NCI-H1092 treated with DMSO at 0.1 percent for 48 hours (cell line): ENCODE measurements around the gene FBLN2.

Experiments
- DNase-seq: peaks from one replicate; lab custom pipeline; 2025; lab: John Stamatoyannopoulos, UW

FBLN2 gene

DNA sequence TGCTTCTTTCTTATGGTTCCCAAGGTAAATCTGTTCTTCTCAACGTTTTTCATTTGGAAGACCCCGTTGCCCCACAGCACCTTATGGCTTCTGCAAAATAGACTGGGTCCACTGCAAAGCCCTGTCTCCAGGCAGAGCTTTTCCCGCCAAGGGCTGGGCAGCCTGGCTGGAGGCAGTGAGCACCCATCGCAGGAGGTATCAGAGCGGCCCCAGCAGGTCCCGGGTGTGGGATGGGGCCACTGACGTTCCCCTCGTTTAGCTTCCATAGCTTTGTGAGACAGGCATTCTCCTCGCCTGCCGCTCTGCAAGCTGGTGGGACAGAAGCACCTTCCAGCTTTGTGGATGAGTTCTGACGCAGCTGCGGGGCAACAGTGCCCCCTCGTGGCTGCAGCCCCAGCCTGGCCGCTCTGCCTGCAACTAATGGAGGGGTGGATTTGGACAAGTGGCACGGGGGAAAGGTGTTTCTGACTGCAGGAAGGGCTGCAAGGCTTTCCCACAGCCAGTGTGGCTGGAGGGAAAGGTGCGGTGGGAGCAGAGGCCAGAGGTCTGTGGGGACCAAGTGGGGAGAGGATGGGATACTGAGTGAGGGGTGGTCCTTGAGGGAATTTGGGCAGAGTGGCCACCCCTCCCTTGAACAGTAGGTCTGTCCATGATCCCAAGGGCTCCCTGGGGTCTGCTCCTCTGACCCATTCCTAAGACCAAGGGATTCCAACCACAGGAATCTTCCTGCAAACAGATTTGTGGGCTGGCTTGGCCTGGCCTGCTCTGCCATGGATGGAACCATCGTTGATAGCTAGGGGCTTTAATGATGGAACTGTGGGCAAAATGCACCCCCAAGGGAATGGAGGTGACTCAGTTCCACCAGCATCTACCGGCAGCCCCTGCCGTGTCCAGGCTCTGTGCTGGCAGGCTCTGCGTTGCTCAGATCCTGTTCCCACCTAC is 99.4 kb downstream of the FBLN2 start:
- peak; percentile 77 for DNase-seq

DNA sequence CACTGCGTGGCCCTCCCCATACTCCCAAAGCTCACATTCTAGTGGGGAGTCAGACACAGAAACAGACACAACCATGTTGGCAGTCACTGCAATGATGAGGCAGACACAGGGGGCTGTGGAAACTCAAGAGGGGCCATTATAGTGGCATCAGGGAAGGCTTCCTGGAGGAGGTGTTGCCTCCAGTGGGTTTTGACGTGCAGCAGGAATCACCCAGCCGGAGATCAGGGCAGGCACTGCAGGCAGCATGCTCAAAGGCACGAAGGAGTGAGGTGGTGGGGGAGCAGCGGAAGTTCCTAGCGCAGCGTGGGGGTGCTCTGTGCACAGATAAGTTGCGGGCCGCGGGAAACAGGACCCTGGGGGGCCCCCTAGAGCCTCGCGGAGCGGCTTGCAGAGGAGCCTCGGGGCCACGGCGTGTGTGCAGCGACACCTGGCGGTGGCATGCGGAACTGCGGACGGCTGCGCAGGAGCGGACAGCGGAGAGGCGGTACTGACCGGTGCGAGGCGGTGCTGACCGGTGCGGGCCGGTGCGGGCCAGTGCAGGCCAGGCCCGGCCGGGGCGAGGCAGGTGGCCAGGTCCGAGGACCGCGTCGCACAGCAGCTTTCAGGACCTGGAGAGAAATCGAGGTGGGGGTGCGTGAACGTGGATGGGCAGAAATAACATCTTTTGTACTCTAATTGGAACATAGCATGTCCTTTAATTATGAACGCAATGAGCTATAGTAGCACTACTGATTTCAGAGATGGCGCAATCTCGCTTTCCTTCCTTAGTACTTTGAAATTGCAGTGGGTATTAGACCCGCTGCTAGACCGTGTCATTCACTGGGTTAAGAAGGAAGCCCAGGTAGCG is 101.5 kb downstream of the FBLN2 start:
- DNase-seq: peak; percentile 67

DNA sequence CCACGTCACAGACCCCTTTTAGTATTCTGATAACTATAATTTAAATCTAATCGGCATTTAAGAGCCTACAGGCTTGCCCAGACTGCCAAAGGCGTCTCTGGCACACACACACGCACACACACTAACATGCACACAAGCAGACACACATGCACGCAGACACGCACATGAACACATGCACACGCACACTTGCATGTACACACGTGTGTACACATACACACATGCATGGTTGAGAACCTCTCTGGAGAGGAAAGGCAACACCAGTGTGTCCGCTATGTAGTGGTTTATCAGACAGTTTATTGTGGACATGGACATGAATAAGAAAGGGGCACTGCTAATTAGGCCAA is 102.1 kb downstream of the FBLN2 start:
- DNase-seq: no peak

DNA sequence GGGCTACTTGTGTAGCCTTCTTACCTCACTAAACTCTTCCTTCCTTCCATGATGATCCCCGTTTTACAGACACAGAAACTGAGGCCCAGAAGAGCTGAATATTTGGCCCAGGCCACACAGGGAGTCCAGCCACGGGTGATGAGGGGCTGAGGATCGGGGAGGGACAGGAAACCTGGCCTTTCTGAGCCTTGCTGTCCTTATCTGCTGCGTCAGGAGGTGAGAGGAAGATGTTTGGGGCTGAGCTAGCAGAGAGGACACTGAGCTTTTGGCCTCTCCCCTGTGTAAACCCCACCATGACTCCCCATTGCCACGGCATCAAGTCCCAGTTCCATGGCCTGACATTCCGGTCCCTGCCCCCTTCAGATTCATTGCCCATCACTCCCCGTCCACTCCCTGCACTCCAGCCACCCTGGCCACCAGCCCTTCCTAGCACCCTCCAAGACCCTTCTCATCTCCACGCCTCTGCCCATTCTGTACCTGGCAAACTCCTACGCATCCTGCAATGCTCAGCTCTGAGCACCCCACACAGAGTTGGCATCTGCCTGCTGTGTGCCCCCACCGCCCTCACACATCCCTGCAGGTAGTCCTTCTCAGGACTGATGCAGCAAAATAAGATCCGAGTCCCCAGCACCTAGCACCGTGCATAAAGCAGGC is 103.0 kb downstream of the FBLN2 start:
- no peak for DNase-seq

DNA sequence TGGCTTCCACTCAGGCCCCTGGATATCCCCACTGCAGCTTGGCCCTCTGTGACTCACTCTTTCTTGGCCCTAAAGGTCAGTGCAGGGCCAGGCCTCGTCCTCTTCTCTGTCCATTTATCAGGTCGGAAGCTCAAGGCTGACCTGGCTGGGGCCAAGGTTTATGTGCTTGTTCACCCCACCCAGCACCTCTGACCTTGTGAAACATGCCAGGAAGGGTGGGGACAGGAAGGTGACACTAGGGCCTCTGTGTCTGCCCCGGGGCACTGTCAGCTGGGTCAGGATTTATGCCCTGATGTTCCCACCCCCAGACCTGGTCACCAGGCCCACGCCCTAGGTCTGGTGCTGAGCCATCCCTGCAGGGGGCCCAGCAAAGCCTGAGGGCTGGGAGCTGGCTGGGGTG is 103.8 kb downstream of the FBLN2 start:
- no peak for DNase-seq

DNA sequence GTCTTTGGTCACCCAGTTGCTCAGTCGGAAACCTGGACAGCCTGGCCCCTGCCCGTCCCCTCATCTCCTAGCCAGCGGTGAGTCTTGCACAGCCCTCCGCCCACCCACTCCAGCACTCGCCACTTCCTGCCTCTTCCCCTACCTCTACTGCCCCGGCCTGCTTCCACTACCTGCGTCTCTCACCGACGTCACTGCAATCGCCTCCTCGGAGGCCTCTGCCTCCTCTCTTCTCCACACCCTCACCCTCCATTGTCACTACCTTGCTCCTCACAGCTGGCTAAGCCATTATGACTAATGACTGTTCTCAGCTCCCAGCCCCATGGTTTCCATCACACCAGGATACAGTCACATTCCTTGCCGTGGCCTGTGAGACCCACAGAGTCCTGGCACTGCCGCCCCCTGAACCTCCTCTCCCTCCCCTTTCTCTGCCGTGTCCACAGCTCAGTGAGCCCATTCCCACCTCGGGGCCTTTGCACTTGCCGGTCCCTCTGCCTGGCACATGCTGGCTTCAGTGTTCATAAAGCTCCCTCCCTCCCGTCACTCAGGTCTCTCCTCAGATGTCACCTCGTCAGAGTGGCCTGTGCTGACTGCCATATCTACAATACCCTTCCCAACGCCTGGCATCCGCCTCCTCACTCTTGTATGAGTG is 104.8 kb downstream of the FBLN2 start:
- DNase-seq: no peak

DNA sequence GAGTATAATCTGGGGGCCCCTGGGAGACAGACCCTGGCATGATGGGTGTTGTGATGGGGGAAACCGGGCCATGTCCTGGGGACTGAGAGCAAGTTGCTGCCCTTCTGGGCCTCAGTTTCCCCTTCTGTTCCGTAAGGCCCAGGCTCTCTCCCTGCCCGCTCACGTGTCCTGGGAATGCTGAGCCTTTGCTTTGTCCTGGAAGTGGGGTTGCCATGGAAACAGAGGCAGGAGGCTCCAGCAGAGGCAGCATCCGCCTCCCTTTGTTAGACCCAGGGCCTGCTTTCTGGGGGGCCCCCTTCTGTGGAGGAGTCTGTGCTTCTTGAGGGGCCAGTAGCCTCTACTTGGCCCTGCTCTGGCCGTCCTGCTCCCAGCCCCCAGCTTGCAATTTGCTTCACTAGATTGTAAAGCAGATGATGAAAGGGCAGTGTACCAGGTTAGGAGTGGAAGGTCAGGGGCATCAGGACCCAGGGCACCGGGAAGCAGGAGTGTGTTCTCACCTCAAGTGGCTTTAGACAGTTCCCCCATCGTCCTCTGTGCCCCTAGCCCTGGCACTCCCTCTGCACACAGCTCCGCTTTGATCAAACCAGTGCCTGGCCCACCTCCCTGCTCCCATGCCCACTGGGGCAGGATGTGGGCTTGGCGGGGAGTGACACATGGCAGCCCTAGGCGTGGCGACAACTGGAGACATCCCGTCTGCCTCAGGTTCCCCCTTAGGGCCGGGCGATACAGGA is 105.6 kb downstream of the FBLN2 start:
- no peak for DNase-seq

DNA sequence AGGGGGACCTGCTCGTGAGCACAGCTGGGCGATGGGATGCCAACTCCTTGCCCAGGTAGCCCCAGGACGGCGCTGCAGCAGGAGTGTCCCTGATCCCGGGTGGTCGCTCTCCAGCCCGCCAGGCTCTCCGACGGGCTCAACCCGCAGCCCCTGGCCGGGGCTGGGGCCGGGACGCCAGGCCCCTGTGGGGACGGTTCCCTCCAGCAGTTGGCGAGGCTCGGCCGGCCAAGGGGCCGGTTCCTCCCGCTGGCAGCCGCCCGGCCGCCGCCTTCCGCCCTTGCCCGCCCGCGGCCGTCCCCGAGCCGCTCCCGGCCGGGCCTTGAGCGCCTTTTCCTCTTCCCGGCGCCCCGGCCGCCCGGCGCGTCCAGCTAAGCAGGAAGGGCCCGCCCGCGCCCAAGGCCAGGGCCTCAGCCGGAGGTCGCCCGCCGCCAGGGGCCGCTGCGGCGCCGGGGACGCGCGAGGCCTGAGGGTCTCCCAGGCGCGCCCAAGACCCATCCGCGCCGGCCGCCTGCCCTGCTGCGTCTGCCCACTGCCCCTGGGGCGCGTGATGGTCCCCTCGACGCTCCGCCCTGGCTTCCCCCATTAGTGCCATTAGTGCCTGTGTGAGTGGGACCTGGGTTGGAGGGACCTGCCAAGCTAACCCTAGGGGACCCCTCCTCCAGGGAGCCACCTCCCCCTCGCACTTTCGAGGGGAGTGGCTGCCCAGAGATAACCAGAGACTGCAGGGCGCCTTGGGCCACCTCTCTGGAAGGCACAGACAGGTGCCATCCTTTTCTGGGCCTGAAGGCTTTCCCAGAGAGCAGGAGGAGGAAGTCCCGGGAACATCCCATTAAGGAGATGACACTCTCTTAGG is 106.4 kb downstream of the FBLN2 start:
- peak; percentile 22 for DNase-seq

DNA sequence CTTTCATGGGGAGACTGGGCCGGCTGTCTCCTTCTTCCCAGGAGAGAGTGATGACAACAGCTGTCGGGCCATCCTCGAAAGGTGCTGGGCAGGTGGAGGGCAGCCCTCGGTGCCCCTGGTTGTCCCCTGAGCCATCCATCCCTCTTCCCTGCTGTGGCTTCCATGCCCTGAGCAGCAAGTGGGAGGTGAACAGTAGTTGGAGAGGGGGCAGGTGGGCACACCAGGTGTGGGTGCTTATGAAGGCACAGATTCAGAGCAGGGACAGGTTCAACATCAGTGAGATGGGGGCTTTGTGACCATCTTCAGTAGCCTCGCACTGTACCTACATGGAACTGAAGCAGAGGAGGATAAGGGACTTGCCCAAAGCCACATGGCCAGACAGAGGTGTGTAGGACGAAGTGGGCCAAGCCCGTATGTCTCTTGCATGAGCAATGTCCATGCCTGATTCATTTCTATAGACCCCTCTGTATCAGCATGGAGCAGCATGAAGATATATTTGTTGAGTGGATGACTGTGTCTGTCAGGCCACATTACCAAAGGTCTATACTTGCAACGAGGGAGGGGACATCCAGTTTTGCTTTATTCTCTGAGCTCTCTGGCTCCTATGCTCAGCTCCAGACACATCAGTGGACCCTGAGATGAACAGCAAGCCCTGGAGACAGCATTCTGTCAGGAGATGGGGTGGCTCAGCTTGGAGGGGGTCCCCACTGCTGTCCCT is 107.8 kb downstream of the FBLN2 start:
- DNase-seq: no peak

DNA sequence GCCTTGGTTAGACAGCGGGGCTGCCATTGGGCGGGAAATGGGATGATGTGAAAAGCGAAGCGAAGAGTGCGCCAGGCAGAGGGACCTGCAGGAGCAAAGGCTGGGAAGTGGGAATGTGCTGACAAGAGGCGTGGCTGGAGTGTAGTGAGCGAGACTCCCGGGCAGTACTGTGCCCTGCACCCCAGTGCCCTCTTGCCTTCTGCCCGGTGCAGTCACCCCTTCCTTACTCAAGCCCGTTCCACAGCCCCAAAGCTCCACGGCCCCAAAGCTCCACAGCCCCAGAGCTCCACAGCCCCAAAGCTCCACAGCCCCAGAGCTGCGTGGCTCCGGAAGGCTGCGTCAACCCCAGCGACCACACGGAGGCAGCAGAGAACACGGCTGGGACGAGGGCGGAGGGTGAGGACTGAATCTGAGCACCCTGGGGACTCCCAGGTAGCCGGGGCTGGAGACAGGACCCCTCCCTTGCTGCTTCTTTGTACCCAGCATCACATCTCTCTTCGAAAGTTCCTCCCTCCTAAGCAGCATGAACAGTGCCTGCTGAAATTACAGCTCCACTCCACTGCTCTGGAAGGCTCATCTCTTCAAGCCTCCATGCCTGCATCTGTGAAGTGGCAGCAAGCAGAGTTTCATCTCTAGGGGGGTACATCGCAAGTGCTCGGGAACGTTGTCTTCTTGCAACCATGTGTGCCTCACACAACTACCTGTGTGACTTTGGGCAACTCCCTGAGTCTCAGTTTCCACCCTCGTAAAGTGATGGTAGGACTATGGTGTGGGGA is 108.9 kb downstream of the FBLN2 start:
- peak; percentile 30 for DNase-seq

DNA sequence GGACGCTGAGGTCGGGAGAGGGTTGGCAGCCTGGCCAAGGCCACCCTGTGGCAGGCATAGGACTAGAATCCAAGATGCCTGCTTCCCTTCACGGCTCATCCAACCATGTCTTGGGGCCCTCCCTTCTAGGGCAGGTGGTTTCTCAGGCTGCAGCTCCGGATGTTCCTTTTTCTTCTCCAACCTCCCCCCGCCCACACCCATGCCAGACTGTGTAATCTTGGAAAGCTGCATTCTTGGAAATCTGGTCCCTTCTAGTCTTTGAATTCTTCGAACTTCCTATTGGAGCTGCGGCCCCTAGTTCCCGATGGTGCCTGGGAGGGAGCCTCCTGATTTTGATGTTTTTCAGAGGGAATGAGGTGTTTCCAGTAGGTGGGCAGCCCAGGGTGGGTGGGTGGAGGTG is 109.8 kb downstream of the FBLN2 start:
- no peak for DNase-seq

DNA sequence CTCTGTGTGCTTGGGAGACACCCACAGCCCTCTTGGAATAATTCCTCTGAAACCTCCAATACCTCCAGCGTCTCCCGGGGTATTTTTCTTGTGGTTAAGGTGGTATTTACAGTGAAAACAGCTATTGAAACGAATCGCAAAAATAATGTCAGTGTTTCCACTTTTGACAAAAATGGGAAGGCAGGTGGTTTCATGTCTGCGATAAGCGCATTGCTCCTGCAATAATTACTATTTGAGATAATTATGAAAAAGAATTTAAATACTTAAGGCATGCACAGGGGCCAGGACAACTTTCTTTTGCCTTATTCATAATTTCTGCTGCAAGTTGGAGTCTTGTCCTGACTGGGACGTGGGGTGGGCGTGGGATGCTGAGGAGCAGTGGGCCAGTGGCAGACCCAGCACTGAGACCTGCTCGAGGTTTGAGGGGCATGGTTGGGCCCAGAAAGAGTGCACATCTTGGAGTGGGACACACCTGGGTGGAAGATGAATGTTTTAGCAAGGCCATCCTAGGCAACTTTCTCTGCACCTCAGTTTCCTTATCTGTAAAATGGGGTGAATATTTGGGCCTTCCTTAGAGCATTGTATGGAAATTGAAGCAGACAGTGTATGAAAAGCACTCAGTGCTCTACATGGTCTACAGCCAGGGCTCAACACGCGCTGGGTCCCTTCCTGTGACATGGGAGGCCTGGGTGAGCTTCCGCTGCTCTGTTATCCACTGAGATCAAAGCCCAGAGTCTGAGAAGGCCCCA is 110.5 kb downstream of the FBLN2 start:
- no peak for DNase-seq

DNA sequence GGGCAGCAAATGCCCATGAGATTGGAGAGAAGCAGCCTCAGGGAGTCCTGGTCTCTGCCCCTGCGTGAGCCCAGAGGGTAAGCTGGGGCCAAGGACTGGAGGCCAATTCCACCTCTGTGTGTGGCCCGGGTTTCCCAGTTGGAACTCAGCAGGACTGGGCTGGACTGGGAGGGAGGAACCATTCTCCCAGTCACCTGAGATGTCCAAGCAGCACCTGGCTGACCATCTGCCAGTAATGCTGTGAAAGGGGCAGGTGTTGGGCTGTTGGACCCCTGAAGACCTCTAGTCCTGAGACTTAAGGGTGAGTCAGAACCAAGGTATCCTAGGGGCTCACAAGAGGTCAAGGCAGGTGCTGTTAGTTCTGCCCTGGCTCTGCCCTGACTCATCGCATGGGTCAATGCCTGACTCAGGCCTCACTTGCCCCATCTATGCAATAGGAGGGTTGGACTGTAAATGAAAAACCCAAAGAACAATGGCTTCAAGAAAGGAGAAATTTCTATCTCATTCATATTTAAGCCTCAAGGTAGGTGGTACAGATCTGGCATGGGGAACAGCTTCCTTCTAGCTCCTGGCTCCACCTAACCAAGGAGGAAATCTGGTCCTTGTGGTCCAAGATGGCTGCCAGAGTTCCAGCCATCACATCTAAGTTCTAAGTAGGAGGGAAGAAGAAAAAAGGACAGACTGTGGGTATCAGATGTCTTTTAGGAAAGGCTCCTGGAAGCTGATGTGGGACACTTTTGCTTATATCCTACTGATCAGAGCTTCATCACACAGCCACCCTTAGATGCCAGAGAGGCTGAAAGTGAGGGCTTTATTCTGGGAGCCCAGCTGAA is 111.3 kb downstream of the FBLN2 start:
- no peak for DNase-seq

DNA sequence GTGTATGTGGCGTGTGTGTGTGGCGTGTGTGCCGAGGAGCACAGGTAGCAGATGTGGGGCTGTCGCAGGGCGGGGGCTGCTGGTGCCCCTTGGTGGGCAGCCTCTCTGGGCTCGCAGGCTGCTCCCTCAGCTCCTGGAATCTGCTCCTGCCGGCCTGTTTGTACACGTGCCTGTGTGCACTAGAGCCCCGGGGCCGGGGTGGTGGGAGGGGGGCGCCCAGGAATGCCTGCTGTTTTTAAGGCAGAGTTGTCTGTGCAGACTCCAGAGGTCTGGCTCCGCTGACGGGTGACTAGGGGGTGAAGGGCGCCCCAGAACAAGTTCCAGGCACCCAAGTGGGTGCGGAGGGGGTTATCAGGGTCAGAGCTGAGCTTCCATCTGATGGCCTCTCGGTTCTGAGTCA is 112.2 kb downstream of the FBLN2 start:
- no peak for DNase-seq

DNA sequence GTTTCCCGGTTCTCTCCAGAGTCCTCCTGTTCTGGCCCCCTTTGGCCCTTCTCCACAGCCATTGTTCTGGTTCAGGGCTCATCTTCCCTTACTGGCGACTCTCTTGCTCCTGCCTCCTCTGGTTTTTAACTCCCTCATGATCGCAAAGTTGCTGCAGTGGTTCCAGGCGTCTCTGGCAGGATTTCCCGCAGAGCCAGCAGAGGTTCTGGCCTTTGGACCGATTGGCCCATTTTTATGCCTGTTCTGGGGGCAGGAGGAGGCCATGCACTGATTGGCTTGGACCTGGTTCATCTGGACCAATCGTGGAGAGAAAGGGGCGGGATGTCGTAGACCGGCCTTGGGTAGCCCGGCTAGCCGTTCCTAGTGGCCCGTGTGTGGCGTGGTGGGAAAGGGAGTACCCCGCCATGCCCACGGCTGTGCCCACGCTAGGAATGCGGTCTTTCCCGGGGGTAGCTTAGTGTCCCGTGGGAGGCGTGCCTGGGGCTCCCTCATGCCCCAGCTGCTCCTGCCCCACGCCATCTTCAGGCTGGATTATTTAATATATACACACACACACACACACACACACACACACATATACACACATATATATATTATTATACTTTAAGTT is 113.4 kb downstream of the FBLN2 start:
- DNase-seq: no peak

DNA sequence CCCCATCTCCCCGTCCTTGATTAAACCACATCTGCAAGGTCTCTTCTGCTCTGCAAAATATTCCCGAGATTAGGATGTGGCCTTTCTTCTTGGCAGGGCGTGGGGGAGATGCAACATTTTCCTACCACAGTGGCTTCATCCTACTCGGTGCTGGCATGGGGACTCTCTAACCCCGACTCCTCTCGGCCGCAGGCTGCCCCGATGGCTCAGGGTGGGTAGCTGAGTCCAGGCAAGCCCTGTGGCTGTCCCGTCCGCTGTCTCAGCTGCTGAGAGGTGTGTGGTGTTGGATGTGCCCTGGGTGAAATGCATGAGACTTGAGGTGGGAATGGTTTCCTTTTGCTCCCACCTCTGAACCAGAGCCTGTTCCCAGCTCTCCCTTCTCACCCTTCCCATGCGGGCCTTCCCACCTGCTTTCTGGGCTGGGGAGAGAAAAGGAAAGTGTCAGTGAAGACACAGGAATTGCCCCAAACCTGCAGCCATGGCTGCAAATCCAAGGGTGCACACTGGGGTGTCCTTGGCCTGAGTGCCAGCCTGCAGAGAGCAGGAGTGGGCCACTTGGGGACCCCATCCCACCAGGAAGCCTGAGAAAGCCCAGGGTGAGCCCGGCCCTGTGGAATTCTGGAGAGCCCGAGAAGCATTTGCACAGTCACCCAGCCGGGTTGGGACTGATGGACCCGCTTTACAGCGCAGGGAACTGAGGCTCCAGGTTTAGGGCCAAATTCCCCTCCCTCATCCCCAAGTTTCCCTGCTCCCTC is 115.0 kb downstream of the FBLN2 start:
- DNase-seq: no peak
